BLaER1 (cell line): ENCODE results near the gene PRAC2.

ENCODE experiments used
- H3K27ac ChIP-seq: shearing (Covaris generic); formaldehyde crosslinking; 2 replicates; pipeline ENCODE4 v1.8.1; 2022
- H3K27me3 ChIP-seq: shearing (Covaris generic); formaldehyde crosslinking; 2 replicates; pipeline ENCODE4 v1.8.1; 2022
- H3K36me3 ChIP-seq: shearing (Covaris generic); formaldehyde crosslinking; 2 replicates; pipeline ENCODE4 v1.8.1; 2022
- H3K4me1 ChIP-seq: shearing (Covaris generic); formaldehyde crosslinking; 2 replicates; pipeline ENCODE4 v1.8.1; 2022
- H3K4me2 ChIP-seq: shearing (Covaris generic); formaldehyde crosslinking; 2 replicates; pipeline ENCODE4 v1.8.1; 2022
- H3K4me3 ChIP-seq: shearing (Covaris generic); formaldehyde crosslinking; 2 replicates; pipeline ENCODE4 v1.8.1; 2022
- H3K9ac ChIP-seq: shearing (Covaris generic); formaldehyde crosslinking; 2 replicates; pipeline ENCODE4 v1.8.1; 2022
- H3K9me3 ChIP-seq: shearing (Covaris generic); formaldehyde crosslinking; 2 replicates; pipeline ENCODE4 v1.8.1; 2022
- H4K20me1 ChIP-seq: shearing (Covaris generic); formaldehyde crosslinking; 2 replicates; pipeline ENCODE4 v1.8.1; 2022
- Cebpa-rat ChIP-seq: shearing (Covaris generic); IDR thresholded peaks from 2 replicates; pipeline ENCODE4 v1.8.1; 2022

Gene PRAC2

GRCh38 chr17:48720266-48721008 lies 2.5 kb upstream of the PRAC2 start:
- Histone ChIP-seq H3K27ac (no peak overlapping the region), H3K4me1 (no peaks in the 10 kb centered on the region), H3K9ac (no peak overlapping the region), H3K36me3 (no peaks in the 10 kb centered on the region), H3K27me3 (peaks cover 100% of the 10 kb centered on the region), H3K9me3 (peaks cover 18% of the 10 kb centered on the region), H4K20me1 (peaks cover 97% of the 10 kb centered on the region), H3K4me2 (no peak overlapping the region), H3K4me3 (no peak overlapping the region)
- TF ChIP-seq Cebpa-rat = no peak

GRCh38 chr17:48721009-48721402 lies 2.0 kb upstream of the PRAC2 start:
- H3K4me3 ChIP-seq = no peak overlapping the region
- H3K9ac ChIP-seq = no peak overlapping the region
- H3K4me2 ChIP-seq = no peak overlapping the region
- no peak overlapping the region for H3K27ac ChIP-seq
- H3K27me3 ChIP-seq = peaks cover 100% of the 10 kb centered on the region
- peaks cover 18% of the 10 kb centered on the region for H3K9me3 ChIP-seq
- peaks cover 97% of the 10 kb centered on the region for H4K20me1 ChIP-seq
- H3K36me3 ChIP-seq = no peaks in the 10 kb centered on the region
- no peak for TF ChIP-seq Cebpa-rat
- no peaks in the 10 kb centered on the region for H3K4me1 ChIP-seq

GRCh38 chr17:48722201-48722907 lies 631 bp upstream of the PRAC2 start, which contains the start of gene PRAC1:
Gene PRAC1, minus strand, starts transcription at chr17:48722518. Its CDS starts 126 bp downstream, at chr17:48722392.
- Histone ChIP-seq H3K4me1 (no peaks in the 10 kb centered on the region), H3K9me3 (peaks cover 18% of the 10 kb centered on the region), H3K27ac (no peak within 1 kb of the TSS), H3K4me2 (no peak within 1 kb of the TSS), H3K4me3 (no peak within 1 kb of the TSS), H3K27me3 (peaks cover 100% of the 10 kb centered on the region), H3K36me3 (no peaks in the 10 kb centered on the region), H4K20me1 (peaks cover 97% of the 10 kb centered on the region), H3K9ac (no peak within 1 kb of the TSS)
- TF ChIP-seq Cebpa-rat = no peak

GRCh38 chr17:48723423-48724250 lies 652 bp downstream of the PRAC2 start:
- no peak overlapping the region for H3K27ac ChIP-seq
- H3K4me3 ChIP-seq = no peak overlapping the region
- no peaks in the 10 kb centered on the region for H3K4me1 ChIP-seq
- peaks cover 13% of the 10 kb centered on the region for H3K9me3 ChIP-seq
- TF ChIP-seq Cebpa-rat = no peak
- no peak overlapping the region for H3K9ac ChIP-seq
- peaks cover 100% of the 10 kb centered on the region for H3K27me3 ChIP-seq
- H4K20me1 ChIP-seq = peaks cover 100% of the 10 kb centered on the region
- H3K4me2 ChIP-seq = no peak overlapping the region
- no peaks in the 10 kb centered on the region for H3K36me3 ChIP-seq

GRCh38 chr17:48724251-48725003 lies 1.4 kb downstream of the PRAC2 start:
- no peak overlapping the region for H3K27ac ChIP-seq
- peaks cover 99% of the 10 kb centered on the region for H4K20me1 ChIP-seq
- H3K4me1 ChIP-seq = no peaks in the 10 kb centered on the region
- no peaks in the 10 kb centered on the region for H3K36me3 ChIP-seq
- no peak overlapping the region for H3K4me2 ChIP-seq
- H3K9ac ChIP-seq = no peak overlapping the region
- peaks cover 100% of the 10 kb centered on the region for H3K27me3 ChIP-seq
- no peak overlapping the region for H3K4me3 ChIP-seq
- peaks cover 5% of the 10 kb centered on the region for H3K9me3 ChIP-seq
- TF ChIP-seq Cebpa-rat = no peak

- H3K4me2 ChIP-seq = no peak overlapping the region
- H3K4me1 ChIP-seq = no peaks in the 10 kb centered on the region
- H3K9ac ChIP-seq = no peak overlapping the region
- no peaks in the 10 kb centered on the region for H3K36me3 ChIP-seq
- H3K27me3 ChIP-seq = peaks cover 100% of the 10 kb centered on the region
- TF ChIP-seq Cebpa-rat = no peak
- peaks cover 99% of the 10 kb centered on the region for H4K20me1 ChIP-seq
- no peak overlapping the region for H3K27ac ChIP-seq
- H3K9me3 ChIP-seq = no peaks in the 10 kb centered on the region; the same call in 1 of the 2 replicates
- no peak overlapping the region for H3K4me3 ChIP-seq
Measured at GRCh38 chr17:48725004-48725287, 2.0 kb downstream of the PRAC2 start.

GRCh38 chr17:48725288-48726064 lies 2.5 kb downstream of the PRAC2 start:
- Histone ChIP-seq H3K4me1 (no peaks in the 10 kb centered on the region), H3K9me3 (no peaks in the 10 kb centered on the region), H3K27me3 (peaks cover 100% of the 10 kb centered on the region), H3K9ac (no peak overlapping the region), H4K20me1 (peaks cover 99% of the 10 kb centered on the region), H3K4me3 (no peak overlapping the region), H3K27ac (no peak overlapping the region), H3K36me3 (no peaks in the 10 kb centered on the region), H3K4me2 (no peak overlapping the region)
- TF ChIP-seq Cebpa-rat = no peak

- no peak overlapping the region for H3K9ac ChIP-seq
- no peaks in the 10 kb centered on the region for H3K9me3 ChIP-seq
- H3K27me3 ChIP-seq = peaks cover 100% of the 10 kb centered on the region
- TF ChIP-seq Cebpa-rat = no peak
- H3K36me3 ChIP-seq = no peaks in the 10 kb centered on the region
- no peak overlapping the region for H3K4me2 ChIP-seq
- H3K4me3 ChIP-seq = no peak overlapping the region
- no peaks in the 10 kb centered on the region for H3K4me1 ChIP-seq
- H4K20me1 ChIP-seq = peaks cover 96% of the 10 kb centered on the region
- no peak overlapping the region for H3K27ac ChIP-seq
Measured at GRCh38 chr17:48726114-48726915, 3.3 kb downstream of the PRAC2 start.
